GM18951 (cell line): Measurements from ENCODE around the gene MYH15.

ENCODE experiments used
- POLR2A ChIP-seq: IDR thresholded peaks from 4 replicates; pipeline ENCODE4 v1.6.1; 2011; ENCODE audit warnings: mild to moderate bottlenecking; ENCODE audit not compliant: insufficient read length, insufficient read depth; ENCODE audit errors: extremely low read depth
- in situ Hi-C: fragments of 300-500 bp; cut with MboI; formaldehyde crosslinking; loops from one replicate; pipeline ENCODE4 v1.12.0; 2022; ENCODE audit warnings: low sequenced_read_pairs, mixed read lengths, inconsistent platforms; ENCODE audit not compliant: unreplicated experiment

The MYH15 gene

GRCh38 chr3:108495717-108496116 is 14.7 kb downstream of the MYH15 start:
- in situ Hi-C loops, result no loop called here
- TF ChIP-seq POLR2A, result no peak

DNA sequence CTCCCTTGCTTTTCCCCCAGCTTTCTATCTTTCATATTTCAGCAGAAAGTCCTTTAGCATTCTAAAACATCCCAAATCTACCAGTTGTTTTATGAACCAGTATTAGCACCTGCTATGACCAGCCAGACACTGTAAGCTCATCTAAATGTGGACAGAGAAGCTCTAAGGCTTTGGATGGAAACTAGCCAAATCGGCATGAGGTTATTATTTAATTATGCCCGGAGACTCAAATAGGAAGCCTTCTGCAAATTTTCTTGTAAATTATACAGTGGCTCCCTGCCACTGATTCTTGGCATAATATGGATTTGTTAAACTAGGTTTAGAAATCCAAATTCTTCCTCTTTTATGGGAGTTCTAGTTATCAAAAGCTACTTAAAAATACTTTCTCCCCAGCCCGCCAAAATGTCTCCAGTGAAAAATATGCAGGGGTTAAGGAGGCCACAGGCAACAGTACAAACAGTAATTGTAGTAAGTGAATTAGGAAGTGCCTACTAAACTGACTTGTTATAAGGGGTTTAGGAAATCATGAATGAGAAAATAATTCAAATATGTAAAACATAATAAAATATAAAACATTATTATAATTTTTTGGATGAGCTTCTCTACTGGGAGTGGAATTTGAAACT is 15.4 kb downstream of the MYH15 start:
- in situ Hi-C loops, result loop anchor here (5.0 kb wide), 1 partner anchor 57 kb away; no protein-coding TSS in a partner anchor
- no peak for TF ChIP-seq POLR2A

DNA sequence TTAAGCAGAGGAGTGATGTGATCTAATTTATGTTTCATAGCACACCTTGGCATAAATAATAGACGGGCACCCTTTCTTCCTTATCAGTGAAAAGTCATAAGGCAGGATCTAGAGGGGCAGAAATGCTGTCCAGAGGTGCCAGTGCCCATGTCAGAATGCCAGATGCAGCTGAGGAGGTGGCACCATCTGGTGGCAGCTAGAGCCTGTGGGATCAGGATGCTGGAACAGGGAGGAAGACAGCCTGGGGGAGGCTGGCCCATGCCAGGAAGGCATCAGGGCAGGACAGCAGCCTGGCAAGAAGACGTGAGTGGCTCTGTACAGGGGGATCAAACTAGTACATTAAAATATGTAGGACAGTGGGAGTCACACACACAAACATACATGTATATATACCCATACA is 16.5 kb downstream of the MYH15 start:
- no peak for TF ChIP-seq POLR2A
- in situ Hi-C loops, result loop anchor here (5.0 kb wide), 1 partner anchor 58 kb away; no protein-coding TSS in a partner anchor

GRCh38 chr3:108491456-108491855 is 18.9 kb downstream of the MYH15 start:
- in situ Hi-C loops, result loop anchor here (5.0 kb wide), 1 partner anchor 61 kb away; no protein-coding TSS in a partner anchor
- no peak for TF ChIP-seq POLR2A

DNA sequence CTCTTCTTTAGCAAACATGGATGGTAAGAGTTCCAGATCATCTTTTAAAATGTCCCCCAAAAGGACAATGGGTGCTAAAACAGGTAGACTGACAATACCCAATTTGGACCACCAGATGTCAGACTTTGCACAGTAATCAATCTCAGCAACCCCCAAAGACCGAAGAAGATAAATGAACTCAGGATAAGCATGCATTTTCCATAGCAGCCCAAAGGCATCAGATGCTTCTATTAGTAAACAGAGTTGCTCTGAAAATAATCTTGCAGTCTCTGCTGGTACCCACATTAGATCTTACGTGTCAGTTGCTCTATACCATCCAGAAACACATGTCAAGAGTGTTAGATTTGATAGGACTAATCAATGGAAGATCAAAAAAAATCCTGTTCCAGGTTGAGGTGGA is 20.6 kb downstream of the MYH15 start:
- no peak for TF ChIP-seq POLR2A
- in situ Hi-C loops, result loop anchor here (5.0 kb wide), 1 partner anchor 63 kb away; no protein-coding TSS in a partner anchor

DNA sequence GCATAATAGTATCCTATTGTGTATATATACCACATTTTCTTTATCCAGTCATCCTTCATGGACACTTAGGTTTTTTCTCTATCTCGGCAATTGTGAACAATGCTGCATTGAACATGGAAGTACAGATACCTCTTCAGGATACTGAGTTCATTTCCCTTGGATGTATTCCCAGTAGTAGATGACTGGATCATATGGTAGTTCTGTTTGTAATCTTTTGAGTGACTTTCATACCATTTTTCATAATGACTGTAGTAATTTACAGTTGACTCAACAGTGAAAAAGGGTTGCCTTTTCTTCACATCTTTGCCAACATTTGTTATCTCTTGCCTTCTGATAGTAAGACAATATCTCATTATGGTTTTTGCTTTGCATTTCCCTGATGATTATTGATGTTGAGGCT is 21.8 kb downstream of the MYH15 start:
- TF ChIP-seq POLR2A, result no peak
- in situ Hi-C loops, result no loop called here

DNA sequence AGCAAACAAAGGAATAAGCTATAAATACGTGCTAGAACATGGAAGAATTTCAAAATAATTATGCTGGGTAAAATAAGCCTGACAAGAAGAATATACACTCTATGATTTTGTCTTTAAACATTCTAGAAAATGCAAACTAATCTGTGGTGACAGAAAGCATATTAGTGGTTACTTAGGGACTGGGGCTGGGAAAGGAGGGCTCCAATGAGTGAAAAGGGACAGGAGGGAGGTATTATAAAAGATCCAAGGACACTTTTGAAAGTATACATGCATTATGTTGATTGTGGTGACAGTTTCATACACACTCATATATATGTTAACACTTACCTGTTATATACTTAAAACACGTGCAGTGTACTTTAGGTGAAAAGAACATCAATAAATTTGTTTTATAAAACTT is 23.0 kb downstream of the MYH15 start:
- no peak for TF ChIP-seq POLR2A
- in situ Hi-C loops, result no loop called here

- in situ Hi-C loops, result no loop called here
- no peak for TF ChIP-seq POLR2A
These were observed 23.5 kb downstream of the MYH15 start for GRCh38 chr3:108486941-108487340.

GRCh38 chr3:108486338-108486737 is 24.1 kb downstream of the MYH15 start:
- TF ChIP-seq POLR2A, result no peak
- in situ Hi-C loops, result no loop called here

DNA sequence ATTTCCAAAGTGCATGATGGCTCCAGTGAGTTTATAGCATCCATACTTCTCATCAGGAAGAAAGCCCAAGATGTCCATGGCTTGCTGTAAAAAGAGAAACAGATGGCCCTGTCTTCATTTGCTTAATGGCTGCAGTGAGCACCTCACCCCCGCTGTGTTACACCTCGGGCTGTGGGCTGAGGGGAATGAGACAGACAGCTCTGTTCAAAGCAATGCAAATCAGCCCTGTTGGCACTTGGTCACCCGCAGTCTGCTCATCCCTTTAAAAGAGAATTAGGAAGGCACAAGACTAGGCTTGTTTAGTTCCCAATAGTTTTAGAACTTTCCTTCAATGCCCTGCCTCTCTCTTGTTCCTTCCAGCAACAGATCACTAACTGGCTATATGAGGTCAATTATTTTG is 25.2 kb downstream of the MYH15 start:
- TF ChIP-seq POLR2A, result no peak
- in situ Hi-C loops, result no loop called here

DNA sequence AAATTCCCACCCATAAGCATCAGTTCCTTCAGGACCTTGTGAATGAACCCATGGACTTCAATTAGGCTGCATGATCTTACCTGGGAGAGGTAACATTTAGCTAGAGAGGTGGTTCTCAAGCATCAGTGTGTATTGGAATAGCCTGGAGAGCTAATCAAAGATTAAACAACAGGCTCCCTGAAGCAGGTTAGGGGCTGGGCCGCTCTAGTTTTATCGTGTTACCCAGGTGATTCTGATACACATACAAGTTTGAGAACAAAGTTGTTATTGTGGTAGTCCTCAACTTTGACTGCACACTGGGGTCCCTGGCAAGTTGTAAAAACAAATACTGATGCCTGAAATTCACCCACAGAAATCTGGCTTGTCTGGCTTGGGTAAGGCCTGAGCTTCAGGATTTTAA is 31.2 kb downstream of the MYH15 start:
- in situ Hi-C loops, result no loop called here
- no peak for TF ChIP-seq POLR2A

GRCh38 chr3:108477511-108478147 is 32.8 kb downstream of the MYH15 start:
- in situ Hi-C loops, result no loop called here
- no peak for TF ChIP-seq POLR2A

DNA sequence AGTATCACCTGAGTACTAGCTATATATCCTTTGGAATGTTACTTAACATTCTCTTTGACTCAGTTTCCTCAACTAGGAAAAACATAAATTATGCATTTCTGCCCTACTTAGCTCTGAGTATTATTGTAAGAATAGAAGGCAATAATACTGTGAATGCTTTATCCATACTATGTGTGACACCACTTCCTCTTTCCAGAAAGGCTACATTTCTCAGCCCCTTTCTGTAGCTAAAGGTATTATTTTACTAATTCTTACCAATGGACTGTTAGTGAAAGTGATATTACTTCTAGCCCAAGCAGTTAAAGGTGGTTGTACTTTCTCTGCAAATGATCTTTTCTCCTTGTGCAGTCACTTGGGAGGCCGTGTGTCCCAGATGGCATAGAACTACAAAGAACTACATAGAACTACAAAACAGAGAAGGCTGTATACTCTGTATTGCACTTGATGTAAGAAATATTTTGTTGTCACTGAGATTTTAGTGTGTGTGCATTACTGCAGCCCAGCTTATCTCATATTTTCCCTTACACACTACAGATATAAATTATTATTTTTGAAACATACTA is 35.1 kb downstream of the MYH15 start:
- in situ Hi-C loops, result no loop called here

DNA sequence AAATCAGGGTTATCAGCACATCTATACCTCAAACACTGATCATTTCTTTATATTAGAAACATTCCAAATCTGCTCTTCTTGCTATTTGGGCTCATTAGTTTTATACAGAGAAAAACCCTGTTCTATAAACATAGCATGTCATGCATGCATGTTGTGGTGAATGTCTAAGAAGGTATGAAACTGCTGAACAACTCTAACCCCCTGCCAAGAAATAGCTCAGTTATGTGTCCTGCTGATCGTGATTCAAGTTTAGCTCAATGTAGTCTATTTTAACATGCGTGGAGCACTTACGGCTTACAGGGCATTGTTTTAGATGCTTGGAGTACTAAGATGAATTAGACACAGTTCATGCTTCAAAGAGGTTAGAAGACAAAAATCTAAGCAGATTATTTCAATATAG is 35.8 kb downstream of the MYH15 start:
- in situ Hi-C loops, result no loop called here
- TF ChIP-seq POLR2A, result no peak

More for the DNA sequence above, 35.1 kb downstream of the MYH15 start:
- TF ChIP-seq POLR2A, result no peak
